Stimulated activated CD8-positive, alpha-beta memory T cell treated with anti-CD3 and anti-CD28 coated beads, Interleukin-4, amount 100 ng/mL, for 48 hours (primary cell): ENCODE results near the gene C4A.
"Not testable (repeated sequence)": the region's sequence is repeated elsewhere in the genome, so short reads cannot be mapped to it uniquely, and the experiment has no call there.

Source experiments
- DNase-seq: peaks from one replicate; pipeline ENCODE4 v3.0.0-alpha.2; 2020

Gene C4A

GRCh38 chr6:31981744-31982143 lies at the start of gene C4A:
TSS of gene C4A (plus strand) at chr6:31982057. CDS start at chr6:31982108, 51 bp downstream.
- DNase-seq, result not testable (repeated sequence)

- not testable (repeated sequence) for DNase-seq
These were observed 49.7 kb upstream of the C4A start for GRCh38 chr6:31932137-31932536.

GRCh38 chr6:31933537-31933936 lies 48.3 kb upstream of the C4A start:
- no peak for DNase-seq

- DNase-seq, result no peak
These were observed 46.8 kb upstream of the C4A start for GRCh38 chr6:31935021-31935420.

GRCh38 chr6:31935823-31936222 lies 46.0 kb upstream of the C4A start:
- no peak for DNase-seq

- no peak for DNase-seq
These were observed 41.6 kb upstream of the C4A start for GRCh38 chr6:31940256-31940664.

GRCh38 chr6:31943742-31944141 lies 38.1 kb upstream of the C4A start:
- no peak for DNase-seq

GRCh38 chr6:31945154-31945506 lies 36.7 kb upstream of the C4A start:
- DNase-seq, result no peak

- no peak for DNase-seq
These were observed 36.1 kb upstream of the C4A start, which contains the start of gene CFB for GRCh38 chr6:31945507-31946369. TSS of gene CFB (plus strand) at chr6:31946095. CDS start at chr6:31946222, 127 bp downstream.

GRCh38 chr6:31946370-31946885 lies 35.4 kb upstream of the C4A start:
- DNase-seq, result no peak

- DNase-seq, result no peak
These were observed 34.7 kb upstream of the C4A start for GRCh38 chr6:31947070-31947675.

- no peak for DNase-seq
These were observed 34.0 kb upstream of the C4A start for GRCh38 chr6:31947864-31948263.

- no peak for DNase-seq
These were observed 33.6 kb upstream of the C4A start for GRCh38 chr6:31948306-31948705.

- no peak for DNase-seq
These were observed 33.0 kb upstream of the C4A start for GRCh38 chr6:31948753-31949413.

GRCh38 chr6:31949926-31950548 lies 31.8 kb upstream of the C4A start:
- DNase-seq, result no peak

- peak; percentile 70 for DNase-seq
These were observed 29.6 kb upstream of the C4A start for GRCh38 chr6:31952140-31952805.

GRCh38 chr6:31952890-31953289 lies 29.0 kb upstream of the C4A start:
- no peak for DNase-seq

- DNase-seq, result no peak
These were observed 27.3 kb upstream of the C4A start for GRCh38 chr6:31954511-31954910.

- DNase-seq, result no peak
These were observed 25.1 kb upstream of the C4A start for GRCh38 chr6:31956796-31957195.

GRCh38 chr6:31958412-31958740 lies 23.5 kb upstream of the C4A start:
- no peak for DNase-seq

- DNase-seq, result peak; percentile 99
These were observed 22.8 kb upstream of the C4A start, which contains the start of the genes NELFE and SKIC2 for GRCh38 chr6:31958741-31959739. TSS of gene NELFE (minus strand) at chr6:31958971. CDS start at chr6:31958446, 525 bp downstream. TSS of gene SKIC2 (plus strand) at chr6:31959175. CDS start at chr6:31959193, 18 bp downstream.
